Large intestine (tissue), 3 donors: ENCODE measurements around the gene CMKLR1. TPM values are rescaled to one million over a fixed set of nuclear protein-coding genes. Genes with fewer than 3 reads are reported as not detected.

ENCODE experiments used
- DNase-seq, 2 donors: peaks; one replicate each; pipeline versions ENCODE4 v3.0.0 to v3.0.0-alpha.2; 2013
- H3K27ac ChIP-seq: one replicate; pipeline ENCODE4 v1.5.1; 2013; ENCODE audit warnings: low read length
- H3K27me3 ChIP-seq: 2 replicates; pipeline ENCODE4 v1.6.1; 2013; ENCODE audit warnings: low read length; ENCODE audit not compliant: control insufficient read depth, insufficient read depth
- H3K36me3 ChIP-seq: 2 replicates; pipeline ENCODE4 v1.6.1; 2013; ENCODE audit warnings: low read length; ENCODE audit not compliant: control insufficient read depth, insufficient read depth
- H3K4me1 ChIP-seq: one replicate; pipeline ENCODE4 v1.6.1; 2013; ENCODE audit warnings: low read length; ENCODE audit not compliant: control insufficient read depth, insufficient read depth
- H3K4me3 ChIP-seq: one replicate; pipeline ENCODE4 v1.5.1; 2013; ENCODE audit warnings: low read length
- H3K9me3 ChIP-seq: one replicate; pipeline ENCODE4 v1.6.1; 2013; ENCODE audit warnings: mild to moderate bottlenecking, low read depth, low read length, moderate library complexity; ENCODE audit not compliant: control insufficient read depth
- WGBS: methylation state at CpG from one replicate; pipeline ENCODE4 v1.1.5; 2013; ENCODE audit warnings: low lambda C conversion rate; ENCODE audit not compliant: insufficient coverage; 5-methylcytosine and 5-hydroxymethylcytosine counted together
- polyA plus RNA-seq: library from polyadenylated mRNA; unstranded; fragments of 120-200 nt; gene quantifications from one replicate; pipeline ENCODE4 v1.2.1, GENCODE V29; 2013

Gene CMKLR1
- polyA plus RNA-seq, 1 donor = 3.4 TPM

DNA sequence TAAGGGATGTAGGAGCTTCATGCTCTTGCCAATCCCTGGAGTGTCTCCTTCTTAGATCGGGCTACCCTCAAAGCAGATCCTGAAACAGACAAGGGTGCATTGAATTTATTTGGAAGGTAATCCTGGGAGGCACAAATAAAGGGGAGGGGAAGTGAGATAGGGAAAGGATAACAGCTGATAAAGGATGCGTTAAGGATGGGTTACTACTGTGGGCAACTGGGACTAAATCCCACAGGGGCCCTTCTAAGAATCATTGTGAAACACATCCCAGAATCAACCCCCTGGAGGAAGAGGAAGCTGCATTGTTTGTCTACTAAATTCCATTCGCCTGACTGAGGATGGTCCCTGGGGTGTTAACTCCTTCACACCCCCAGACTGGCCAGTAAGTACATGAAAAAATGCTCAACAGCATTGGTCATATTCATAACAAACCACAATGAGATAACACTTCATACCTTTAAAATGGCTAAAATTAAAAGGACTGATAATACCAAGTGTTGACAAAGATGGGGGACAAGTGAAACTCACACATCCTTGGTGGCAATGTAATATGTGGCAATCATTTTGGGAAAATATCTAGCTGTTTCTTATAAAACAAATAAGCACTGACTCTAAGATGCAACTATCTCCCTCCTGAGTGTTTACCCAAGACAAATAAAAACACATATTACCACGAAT is 37.0 kb upstream of the CMKLR1 start:
- no peaks in the 10 kb centered on the region for H3K4me1 ChIP-seq
- no peaks in the 10 kb centered on the region for H3K27me3 ChIP-seq
- H3K9me3 ChIP-seq = no peaks in the 10 kb centered on the region
- DNase-seq = no peak
- WGBS = no CpG with 5 or more reads among the region's 4 CpGs
- H3K27ac ChIP-seq = no peak overlapping the region
- H3K4me3 ChIP-seq = no peak overlapping the region
- no peaks in the 10 kb centered on the region for H3K36me3 ChIP-seq

DNA sequence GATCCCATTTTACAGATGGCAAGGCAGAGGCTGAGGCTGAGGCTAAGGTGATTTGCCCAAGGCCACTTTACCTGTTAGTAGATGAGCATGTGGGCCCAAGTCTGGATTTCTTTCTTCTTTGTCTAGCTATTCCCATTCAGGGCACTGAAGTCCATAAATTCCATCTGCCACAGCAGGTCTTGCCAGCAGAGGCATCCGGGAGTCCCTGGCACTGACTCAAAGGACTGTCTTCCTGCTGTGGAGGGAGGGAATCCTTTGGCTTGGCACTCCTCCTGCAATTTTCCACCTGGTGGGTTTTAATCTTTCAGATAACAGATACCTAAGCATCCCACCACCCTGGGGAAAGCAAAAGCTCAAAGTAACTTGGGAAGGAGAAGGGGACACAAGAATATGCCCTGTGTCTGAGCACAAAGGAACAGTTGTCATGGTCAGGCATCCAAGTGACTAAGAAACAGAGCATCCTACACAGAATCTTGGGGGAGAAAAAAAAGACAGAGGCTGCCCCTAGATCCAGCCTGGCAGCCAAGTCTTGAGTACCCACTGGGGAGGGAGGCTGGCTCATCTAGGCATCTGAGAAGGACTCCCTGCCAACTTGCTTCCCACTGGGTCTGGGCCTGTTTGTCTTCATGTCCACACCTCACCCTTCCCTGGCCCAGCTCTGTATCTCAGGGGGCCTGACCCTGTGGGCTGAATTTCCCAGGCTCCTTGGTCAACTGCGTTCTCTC is 35.6 kb upstream of the CMKLR1 start:
- no peak for DNase-seq
- no CpG with 5 or more reads among the region's 2 CpGs for WGBS
- no peaks in the 10 kb centered on the region for H3K36me3 ChIP-seq

DNA sequence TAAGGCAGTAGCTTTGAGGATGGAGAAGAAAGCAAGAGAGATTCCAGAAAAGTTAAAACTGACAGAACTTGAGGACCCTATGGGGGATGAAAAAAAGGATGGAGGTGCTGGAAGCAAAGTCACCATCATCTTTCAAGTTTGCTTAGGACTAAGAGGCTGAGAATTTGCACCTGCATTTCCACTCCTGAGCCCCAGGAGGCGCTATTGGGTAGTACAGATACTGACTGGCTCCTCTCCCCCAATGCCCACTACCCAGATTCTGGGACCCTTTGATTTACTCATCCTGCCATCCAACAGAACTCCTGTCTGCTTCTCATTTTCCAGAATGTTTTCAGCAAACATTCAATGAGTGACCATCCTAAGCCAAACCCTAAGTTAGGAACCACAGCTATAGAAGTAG is 34.0 kb upstream of the CMKLR1 start:
- WGBS = no CpG with 5 or more reads among the region's 1 CpG
- Histone ChIP-seq H3K27ac (no peak overlapping the region), H3K9me3 (no peaks in the 10 kb centered on the region), H3K4me3 (no peak overlapping the region), H3K27me3 (no peaks in the 10 kb centered on the region), H3K36me3 (no peaks in the 10 kb centered on the region), H3K4me1 (no peaks in the 10 kb centered on the region)
- no peak for DNase-seq

More for the DNA sequence above, 35.6 kb upstream of the CMKLR1 start:
- Histone ChIP-seq H3K27me3 (no peaks in the 10 kb centered on the region), H3K4me3 (no peak overlapping the region), H3K27ac (no peak overlapping the region), H3K4me1 (no peaks in the 10 kb centered on the region), H3K9me3 (no peaks in the 10 kb centered on the region)

DNA sequence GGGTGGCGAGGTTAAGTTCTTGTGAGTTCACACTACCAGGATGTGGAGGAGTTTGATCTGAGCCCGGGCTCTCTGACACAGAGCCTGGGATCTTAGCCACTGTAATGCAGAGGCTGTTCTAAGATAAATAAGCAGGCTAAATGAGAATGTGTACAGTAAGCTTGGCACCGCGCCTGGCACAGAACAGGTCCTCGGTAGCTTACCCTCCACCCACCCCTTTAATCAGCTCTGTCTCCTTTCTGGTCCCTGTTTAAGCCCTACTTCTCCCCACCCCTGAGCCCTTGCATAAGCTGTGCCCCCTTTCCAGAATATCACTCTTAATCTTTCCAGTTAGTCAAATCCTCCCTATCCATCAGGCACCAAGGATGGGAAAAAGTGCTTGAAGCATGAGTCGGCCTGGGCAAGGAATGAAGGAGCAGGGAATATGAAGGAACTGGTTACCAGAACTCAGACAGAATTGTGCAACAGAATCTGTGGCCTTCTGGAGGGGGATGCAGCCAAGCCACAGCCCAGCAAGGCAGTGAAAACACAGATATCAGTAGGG is 32.8 kb upstream of the CMKLR1 start:
- Histone ChIP-seq H3K4me3 (no peak overlapping the region), H3K9me3 (no peaks in the 10 kb centered on the region), H3K36me3 (no peaks in the 10 kb centered on the region), H3K4me1 (no peaks in the 10 kb centered on the region), H3K27ac (no peak overlapping the region), H3K27me3 (no peaks in the 10 kb centered on the region)
- no CpG with 5 or more reads among the region's 6 CpGs for WGBS
- no peak for DNase-seq

DNA sequence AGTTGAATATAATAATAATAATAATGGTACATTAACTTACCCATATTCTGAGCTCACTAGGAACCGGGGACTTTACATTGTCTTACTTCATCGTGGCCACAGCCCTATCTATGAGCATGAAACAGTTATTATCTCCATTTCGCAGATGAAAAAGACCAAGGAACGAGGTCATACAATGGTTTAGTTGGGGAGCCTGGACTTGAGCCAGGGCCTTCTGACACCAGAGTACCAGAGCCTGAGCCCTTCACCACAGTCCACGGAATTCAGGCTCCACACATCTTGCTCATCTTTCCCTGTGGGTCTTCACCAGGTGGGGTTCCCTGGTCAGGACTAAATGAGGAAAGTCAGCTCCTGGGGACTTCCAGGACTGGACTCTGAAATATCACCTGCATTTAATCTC is 31.3 kb upstream of the CMKLR1 start:
- no peak overlapping the region for H3K4me3 ChIP-seq
- H3K9me3 ChIP-seq = no peaks in the 10 kb centered on the region
- no peak for DNase-seq
- no peaks in the 10 kb centered on the region for H3K4me1 ChIP-seq
- WGBS = no CpG with 5 or more reads among the region's 5 CpGs
- H3K27ac ChIP-seq = no peak overlapping the region
- no peaks in the 10 kb centered on the region for H3K36me3 ChIP-seq
- no peaks in the 10 kb centered on the region for H3K27me3 ChIP-seq

DNA sequence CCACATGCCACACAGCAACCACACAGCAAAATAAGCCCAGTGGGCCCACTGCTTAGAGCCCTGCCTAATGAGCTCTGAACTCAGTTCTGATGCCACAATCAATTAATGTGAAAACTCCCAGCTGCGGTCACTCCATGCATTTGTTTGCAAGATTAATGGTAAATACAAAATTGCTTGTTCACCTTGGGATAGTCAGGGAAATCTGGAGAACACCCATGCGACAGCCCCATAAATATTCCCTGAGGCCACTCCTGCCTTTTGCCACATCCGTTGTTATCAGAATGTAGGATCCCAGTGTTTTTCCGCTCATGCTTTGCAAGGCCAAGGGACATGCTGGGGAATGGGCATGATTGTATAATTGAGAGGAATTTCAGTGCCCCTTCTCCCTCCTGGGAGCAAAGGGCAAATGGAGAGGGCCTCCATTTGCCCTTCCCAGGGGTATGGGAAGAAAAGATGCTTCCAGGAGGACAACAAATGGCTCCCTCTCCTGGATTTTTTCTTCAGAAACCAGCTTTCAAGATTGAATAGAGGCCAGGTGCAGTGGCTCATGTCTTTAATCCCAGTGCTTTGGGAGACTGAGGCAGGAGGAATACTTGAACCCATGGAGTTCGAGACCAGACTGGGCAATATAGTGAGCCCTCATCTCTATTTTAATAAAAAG is 30.8 kb upstream of the CMKLR1 start:
- no peaks in the 10 kb centered on the region for H3K36me3 ChIP-seq
- H3K9me3 ChIP-seq = no peaks in the 10 kb centered on the region
- H3K4me1 ChIP-seq = no peaks in the 10 kb centered on the region
- no peaks in the 10 kb centered on the region for H3K27me3 ChIP-seq
- no peak overlapping the region for H3K27ac ChIP-seq
- H3K4me3 ChIP-seq = no peak overlapping the region
- no CpG with 5 or more reads among the region's 5 CpGs for WGBS
- no peak for DNase-seq

DNA sequence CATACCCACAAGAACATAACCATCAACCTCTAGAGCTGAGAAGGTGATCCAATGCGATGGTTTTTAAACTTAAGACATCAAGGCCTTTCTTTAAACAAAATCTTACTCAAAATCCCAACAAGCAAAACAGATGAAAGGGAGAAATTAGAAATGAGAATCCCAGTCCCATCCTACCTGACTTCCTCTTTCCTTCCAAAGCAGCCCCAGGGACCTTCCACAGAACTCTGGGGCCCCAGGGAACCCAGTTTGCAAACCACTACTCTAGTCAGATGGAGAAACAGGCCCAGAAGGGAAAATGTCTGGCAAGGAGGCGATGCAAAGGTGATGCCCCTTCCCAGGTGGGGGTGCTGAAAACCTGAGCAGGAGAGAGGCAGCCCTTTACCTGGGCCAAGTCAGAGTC is 29.0 kb upstream of the CMKLR1 start:
- H3K27me3 ChIP-seq = no peaks in the 10 kb centered on the region

DNA sequence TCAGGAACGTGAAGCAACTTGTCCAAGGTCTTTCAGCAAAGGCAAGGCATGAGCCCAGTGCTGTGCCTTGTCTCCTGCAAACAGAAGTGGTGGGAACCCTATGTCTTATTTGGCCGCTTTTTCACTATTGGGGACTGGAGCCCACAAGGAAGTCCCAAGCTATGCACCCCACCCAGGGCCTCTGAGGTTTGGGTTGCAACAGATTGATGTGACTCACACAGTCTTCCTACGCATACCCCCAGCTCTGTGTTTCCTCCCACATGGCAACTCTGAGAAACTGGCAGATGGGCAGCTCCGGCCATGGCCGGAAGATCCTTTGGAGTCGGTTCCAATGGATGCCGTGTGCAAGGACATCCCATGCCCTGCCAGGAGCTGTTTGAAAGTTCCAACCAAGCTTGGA is 28.3 kb upstream of the CMKLR1 start:
- Histone ChIP-seq H3K4me1 (no peaks in the 10 kb centered on the region), H3K4me3 (no peak overlapping the region), H3K27me3 (no peaks in the 10 kb centered on the region), H3K9me3 (no peaks in the 10 kb centered on the region), H3K27ac (no peak overlapping the region), H3K36me3 (no peaks in the 10 kb centered on the region)
- no peak for DNase-seq
- no CpG with 5 or more reads among the region's 7 CpGs for WGBS

More for the DNA sequence above, 29.0 kb upstream of the CMKLR1 start:
- WGBS = no CpG with 5 or more reads among the region's 2 CpGs
- H3K36me3 ChIP-seq = no peaks in the 10 kb centered on the region
- no peaks in the 10 kb centered on the region for H3K9me3 ChIP-seq
- no peaks in the 10 kb centered on the region for H3K4me1 ChIP-seq
- H3K27ac ChIP-seq = no peak overlapping the region
- DNase-seq = no peak
- no peak overlapping the region for H3K4me3 ChIP-seq

DNA sequence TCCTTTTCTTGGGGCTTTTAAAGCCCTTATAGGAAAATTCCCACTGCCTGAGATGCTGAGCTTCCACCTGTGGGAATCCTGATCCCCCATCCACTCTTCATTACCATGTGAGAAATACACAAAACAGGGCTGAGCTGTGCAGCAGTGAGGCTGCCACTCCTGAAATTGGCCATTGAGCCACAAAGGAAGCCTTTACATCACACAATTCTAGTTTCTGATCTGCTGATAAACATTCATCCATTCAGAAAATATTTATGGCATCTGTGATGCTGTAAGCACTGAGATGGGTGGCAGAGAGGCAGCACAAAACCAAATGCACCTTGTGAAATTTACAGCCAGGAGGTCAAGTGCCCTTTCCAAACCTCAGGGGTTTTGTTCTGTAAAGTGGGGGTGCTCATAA is 26.2 kb upstream of the CMKLR1 start:
- DNase-seq = no peak
- H3K9me3 ChIP-seq = no peaks in the 10 kb centered on the region
- no peaks in the 10 kb centered on the region for H3K27me3 ChIP-seq
- H3K36me3 ChIP-seq = no peaks in the 10 kb centered on the region
- no peaks in the 10 kb centered on the region for H3K4me1 ChIP-seq
- no peak overlapping the region for H3K4me3 ChIP-seq
- H3K27ac ChIP-seq = no peak overlapping the region

DNA sequence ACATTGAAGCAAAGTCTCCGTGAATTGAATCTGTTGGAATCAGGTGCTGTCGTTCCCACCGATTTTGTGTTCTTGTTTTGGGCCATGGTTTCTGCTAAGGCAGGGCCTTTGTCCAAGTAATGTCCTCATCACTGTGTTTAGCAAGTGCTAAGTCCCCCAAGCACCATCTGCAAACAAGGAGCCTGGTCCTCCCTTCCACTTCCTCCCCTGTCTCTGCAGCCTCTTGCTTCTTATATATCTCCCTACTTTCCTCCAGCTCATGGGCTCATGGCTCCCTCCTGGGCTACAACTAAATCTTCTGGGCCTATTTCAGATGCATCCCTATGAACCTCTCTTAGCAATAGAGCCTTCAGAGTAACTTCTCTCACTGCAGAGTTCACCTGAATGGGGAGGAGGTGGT is 25.8 kb upstream of the CMKLR1 start:
- H3K4me3 ChIP-seq = no peak overlapping the region
- whole genome bisulfite sequencing = no CpG with 5 or more reads among the region's 3 CpGs
- no peaks in the 10 kb centered on the region for H3K36me3 ChIP-seq
- no peaks in the 10 kb centered on the region for H3K27me3 ChIP-seq
- H3K9me3 ChIP-seq = no peaks in the 10 kb centered on the region
- DNase-seq = no peak
- no peaks in the 10 kb centered on the region for H3K4me1 ChIP-seq
- no peak overlapping the region for H3K27ac ChIP-seq
